HG03135 (cell line): ENCODE measurements around the gene RASGEF1C.
"Not testable (repeated sequence)": the region's sequence is repeated elsewhere in the genome, so short reads cannot be mapped to it uniquely, and the experiment has no call there.

Source experiments
- ATAC-seq: cut with Tn5 transposase; IDR thresholded peaks from one replicate; pipeline ENCODE4 v1.9.1; 2021; ENCODE audit warnings: mild to moderate bottlenecking, moderate library complexity; ENCODE audit not compliant: unreplicated experiment

The RASGEF1C gene

DNA sequence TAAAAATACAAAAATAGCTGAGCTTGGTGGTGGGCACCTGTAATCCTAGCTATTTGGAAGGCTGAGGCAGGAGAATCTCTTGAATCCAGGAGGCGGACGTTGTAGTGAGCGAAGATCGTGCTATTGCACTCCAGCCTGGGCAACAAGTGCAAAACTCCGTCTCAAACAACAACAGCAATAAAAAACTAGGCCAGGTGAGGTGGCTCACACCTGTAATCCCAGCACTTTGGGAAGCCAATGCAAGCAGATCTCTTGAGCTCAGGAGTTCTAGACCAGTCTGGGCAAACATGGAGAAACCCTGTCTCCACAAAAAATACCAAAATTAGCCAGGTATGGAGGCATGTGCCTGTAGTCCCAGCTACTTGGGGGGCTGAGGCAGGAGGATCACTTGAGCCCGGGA lies 84.3 kb downstream of the RASGEF1C start:
- ATAC-seq: not testable (repeated sequence)

DNA sequence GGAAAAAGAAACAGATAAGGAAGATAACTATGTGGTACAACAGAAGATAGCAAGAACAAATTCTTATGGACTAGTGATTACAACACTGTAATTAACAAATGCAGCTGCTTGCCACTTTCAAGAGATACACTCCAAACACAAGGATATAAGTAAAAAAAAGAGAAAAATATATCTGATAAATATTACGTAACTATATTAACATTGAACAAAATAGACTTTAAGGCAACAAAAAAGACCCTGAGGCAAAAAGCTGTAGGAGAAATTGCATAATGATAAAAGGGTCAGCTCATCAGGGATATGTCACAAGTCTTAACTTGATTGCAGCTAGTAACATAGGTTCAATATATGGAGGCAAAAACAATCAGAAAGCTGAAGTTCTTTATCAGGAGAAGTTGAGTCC lies 86.1 kb downstream of the RASGEF1C start:
- ATAC-seq: no peak

DNA sequence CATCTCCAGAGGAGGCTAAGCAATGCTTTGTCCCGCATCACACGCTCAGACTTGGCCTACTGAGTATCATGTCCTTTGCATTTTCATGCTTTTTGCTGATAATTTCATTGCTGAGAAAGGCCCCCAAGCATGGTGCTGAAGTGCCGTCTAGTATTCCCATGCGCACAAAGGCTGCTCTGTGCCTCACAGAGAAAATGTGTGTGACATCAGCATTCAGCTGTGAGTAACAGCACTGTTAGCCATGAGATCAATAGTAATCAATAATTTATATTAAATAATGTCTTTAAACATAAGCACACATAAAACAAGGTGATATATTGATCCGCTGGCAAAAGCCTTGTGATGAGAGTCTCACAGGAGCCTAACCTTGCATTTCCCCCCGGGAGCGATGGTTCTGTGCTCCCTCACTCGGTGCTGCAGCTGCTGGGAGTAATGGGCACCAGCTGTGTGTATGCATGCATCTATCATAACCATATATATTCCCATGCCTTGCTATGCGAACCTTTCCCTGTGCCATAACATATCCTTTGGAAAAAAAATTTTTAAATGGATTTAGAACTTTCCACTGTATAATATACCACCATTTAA lies 87.1 kb downstream of the RASGEF1C start:
- ATAC-seq: no peak

DNA sequence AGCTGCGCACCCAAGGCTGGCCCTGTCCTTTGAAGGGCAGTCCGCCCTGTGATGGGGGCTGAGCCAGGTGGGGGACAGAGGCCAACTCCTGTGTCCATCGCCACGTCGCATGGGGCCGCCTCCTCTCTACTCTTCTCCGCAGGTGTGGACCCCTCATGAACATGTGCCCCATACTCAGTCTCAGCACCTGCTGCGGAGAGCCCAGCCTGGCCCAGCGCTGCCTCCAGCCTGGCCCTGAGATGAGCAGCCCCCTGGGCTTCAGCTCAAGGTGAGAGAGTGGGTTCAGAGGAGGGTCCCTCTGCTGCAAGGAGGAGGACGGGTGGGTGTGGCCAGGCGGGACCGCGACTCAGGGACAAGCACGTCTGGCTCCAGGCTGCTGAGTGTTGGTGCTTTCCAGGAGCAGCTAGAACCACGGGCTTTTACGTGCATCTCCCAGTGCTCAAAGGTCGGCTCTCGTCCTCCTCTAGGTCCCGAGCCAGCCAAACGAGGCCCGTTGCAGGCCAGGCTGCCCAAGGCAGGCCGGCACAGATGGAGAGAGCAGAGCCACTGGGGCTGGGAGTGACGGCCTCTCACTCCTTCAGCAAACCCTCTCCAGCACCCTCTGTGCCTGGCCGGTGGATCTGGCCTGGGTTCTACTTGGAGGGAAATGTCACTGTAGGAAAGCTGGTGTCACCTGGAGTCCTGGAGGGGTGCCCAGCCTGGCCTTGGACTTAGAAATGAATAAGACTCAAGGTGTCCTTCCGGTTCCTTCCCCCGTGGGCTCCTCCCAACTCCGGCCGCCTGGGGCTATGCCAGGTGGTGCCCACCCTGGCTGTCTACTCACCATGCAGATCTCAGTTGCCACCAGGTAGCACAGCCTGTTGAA lies 88.5 kb downstream of the RASGEF1C start:
- ATAC-seq: no peak

DNA sequence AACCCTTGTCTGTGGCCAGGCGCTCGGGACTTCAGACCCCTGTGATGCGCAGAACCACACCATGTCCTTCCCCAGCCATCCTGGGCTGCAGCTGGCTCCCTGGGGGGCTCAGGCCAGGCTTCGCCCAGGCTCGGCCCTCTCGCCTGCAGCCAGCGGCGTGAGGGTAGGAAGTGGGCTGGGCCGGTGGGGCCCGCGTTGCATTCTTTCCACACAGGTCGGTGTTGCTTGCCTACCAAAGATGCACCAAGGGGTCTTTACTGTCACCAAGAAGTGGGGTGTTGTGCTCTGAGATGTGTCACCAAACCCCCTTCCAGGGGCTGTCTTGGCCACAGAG lies 89.1 kb downstream of the RASGEF1C start:
- ATAC-seq: no peak

DNA sequence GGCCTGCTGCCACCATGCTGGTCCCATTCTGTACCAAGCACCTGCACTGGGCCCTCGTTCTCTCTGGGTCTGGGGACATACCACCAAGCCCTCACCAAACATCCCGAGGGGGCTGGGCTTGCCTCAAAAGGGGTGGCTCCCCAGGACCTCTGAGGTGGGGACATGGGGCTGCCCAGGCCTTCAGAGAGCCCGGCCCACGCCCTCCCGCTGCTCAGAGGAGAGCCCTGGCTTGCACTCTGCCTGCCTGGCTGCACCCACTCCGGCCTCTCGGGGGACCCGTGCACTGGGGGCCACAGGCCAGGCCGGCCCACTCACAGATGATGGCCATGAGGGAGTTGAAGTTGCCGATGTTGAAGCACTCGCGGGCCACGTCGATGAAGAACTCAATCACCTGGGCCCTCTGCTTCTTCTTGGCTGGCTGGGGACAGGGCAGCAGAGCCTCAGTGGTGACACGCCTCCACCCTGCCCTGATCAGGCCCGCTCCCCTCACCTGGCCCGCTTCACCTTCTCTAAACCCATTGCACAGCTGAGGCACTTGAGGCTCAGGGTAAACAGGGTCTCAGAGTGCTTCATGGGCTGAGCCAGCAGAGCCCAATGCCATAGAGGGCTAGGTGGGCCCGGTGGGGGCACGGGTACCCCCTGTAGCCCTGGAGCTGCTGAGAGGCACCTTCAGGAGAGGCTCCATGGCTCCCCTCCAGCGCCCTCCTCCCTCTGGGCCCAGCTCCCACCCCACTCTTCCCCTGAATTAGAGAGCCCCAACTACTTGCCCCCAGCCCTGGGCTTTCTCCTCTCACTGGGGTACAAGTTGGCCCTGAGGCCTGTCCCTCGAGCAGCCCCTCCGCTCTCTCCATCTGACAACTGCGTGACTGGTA lies 89.7 kb downstream of the RASGEF1C start:
- no peak for ATAC-seq

DNA sequence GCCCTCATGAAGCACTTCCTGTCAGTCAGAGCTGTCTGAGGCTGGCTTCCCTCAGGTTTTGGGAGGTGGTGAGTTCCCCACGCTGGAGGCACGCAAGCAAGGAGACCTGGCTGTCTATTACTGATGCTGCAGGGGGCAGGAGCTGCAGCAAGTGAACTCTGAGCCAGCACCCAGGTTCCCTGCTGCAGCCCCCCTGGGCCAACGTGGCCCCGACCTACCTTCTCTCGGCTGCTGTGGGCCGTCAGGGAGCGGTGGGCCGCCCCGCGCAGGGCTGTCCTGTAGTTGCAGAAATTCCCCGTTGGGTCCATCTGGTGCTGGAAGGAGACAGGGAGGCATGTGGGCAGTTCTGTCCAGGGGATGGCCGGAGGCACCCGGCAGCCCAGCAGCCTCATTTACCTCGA lies 90.6 kb downstream of the RASGEF1C start:
- ATAC-seq: no peak

DNA sequence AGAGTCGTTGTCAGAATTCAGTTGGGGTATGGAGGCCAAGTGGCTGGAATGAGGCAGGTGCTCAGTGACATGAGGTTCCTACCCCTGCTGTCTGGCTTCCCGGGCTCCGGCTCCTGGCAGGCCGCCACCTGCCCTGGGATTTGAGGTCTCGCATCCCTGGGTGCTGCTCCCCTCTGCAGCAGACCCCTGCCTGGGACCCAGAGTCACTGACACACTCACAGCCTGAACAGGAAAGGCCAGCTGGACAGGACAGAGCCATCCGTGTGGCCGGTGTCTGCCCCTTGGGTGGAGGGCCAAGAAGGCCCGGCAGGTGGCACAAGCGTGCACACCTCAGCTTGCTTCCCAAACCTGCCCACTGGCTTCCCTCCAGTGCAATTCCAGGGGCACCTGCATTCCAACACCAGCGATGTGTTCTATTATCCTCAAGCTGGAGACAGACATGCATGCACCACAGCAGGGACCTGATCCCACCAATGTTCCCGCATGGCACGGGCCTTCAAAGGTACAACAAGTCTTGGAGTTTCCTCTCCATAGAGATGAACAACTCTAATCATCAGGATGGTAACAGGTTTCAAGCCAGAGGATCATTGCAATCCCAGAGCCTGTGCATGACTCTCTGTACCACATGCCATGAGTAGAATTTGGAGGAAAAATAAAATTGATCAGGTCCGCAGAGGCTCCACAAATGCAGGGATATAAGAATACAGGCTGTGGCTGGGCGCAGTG lies 91.8 kb downstream of the RASGEF1C start:
- ATAC-seq: no peak

DNA sequence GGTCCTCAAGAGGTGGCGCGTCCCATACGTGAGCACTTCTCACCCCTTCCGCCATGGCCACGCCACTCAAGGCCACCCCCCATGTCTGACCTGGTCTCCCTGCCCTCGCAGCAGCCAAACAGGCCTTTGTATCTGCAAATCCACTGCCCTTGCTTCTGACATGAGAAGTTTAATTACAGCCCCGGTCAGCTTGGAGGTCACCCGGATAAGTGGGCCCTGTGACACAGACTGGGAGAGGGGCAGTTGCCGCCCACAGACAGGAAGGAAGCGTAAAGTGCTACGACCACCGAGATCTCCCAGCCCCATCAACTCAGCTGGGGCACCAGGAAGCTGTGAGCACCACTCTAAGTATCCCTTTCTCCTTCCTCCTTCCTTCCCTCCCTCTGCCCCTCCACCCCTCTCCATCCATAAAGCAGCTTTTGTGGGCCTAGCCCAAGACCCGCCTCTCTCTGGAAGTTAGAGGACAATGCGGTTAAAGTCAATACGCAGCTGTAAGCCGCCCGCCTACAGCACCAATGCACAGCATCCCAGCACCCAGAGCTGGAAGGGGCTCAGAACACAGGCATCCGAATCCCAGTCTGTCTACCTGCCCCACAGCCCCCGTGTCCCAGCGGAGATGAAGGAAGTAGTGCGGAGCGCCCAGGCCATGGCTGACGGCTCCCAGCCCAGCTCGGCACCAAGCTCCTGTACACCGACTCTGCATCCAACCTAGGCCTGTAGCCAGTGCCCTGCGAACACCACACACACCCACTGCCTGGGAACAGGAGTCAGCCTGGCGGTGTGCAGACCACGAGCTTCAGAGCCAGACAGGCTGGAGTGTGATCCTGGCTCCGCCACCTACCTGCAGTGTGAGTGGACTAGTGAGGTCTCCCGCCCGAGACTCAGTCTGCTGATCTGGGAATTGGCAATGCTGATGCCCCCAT lies 92.7 kb downstream of the RASGEF1C start:
- ATAC-seq: no peak

DNA sequence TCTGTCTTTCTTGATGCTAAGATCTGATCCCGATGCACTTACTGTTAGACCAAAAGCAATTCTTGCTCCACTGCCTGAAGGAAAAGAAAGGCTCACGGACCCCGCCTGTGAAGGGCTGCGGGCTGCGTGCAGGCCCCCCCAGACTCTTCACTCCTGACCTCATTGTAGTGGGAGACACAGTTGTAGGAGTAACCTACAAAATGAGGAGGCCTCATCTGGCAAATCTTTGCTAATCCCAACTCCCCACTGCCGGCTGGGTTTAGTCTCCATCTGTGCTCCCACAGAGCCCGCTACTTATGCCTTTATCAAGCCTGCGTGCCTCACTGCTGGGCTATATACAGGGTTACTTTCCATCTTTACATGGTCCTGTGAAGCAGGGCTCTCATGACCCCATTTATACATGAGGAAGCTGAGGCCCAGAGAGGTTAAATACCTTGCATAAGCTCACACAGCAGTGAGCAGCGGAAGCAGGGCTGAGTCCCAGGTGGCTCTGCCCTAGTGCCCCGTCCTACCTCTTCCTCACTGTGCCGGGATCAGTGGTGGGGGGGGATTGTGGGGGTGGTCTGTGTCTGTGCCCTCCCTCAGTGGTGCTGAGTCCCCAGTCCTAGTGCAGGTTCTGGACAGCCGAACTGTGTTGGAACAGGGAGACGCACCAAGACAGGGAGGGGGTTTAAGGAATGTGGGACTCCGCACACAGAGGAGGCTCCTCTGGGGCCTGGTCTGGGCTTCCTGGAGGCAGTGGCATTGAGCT lies 93.5 kb downstream of the RASGEF1C start:
- no peak for ATAC-seq

DNA sequence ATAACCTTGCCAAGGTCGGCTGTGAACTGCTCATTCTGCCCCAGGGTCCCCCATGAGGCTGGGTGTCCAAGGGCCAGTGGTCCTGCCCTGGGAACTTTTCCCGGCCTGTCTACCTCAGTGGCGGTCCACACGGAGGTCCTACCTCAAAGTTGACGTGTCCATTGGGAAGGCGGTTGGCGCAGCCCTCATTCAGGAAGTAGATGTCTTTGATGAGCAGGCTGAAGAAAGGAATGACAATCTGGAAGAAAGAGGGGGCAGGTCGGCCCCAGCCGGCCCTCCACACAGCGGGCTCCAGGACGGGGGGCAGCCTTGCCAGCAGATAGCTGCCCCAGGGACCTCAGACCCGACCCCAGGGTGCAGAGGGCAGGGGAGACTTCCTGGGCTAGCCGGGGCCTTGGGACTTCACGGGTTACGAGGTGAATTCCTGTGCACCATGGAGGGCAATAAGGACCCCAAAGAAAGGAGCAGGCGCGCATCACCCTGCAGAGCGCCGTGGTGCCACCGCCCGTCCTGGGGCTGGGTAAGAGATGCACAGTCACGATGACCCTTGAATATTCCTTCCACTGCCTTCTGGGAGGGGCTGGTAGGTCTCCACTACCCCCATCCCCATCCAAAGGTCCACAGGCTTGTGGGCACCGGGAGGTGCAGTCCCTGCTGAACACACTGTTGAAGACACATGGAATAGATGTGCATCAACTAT lies 94.6 kb downstream of the RASGEF1C start:
- no peak for ATAC-seq

DNA sequence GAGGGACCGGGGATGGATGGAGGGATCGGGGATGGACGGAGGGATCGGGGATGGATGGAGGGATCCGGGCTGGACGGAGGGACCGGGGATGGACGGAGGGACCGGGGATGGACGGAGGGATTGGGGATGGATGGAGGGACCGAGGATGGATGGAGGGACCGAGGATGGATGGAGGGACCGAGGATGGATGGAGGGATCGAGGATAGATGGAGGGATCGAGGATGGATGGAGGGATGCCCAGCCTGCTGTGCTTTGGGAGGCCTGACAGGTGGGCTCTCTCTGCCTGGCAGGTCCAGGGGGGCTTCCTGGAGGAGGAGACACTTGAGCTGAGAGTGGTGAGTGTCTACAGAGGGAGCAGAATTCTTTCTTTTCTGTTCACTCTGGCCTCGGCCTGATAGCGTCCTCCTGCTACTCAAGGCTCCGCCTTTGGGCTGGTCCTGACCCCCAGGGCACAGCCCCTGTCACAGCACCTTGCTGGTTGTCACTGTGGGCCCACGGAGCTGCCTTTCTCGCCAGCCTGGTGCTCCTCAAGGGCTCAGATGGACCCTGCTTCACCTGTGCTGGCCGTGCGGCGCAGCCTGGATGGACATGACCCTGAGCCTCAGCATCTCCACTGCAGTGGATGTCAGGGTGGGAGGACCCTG lies 95.2 kb downstream of the RASGEF1C start:
- no peak for ATAC-seq

DNA sequence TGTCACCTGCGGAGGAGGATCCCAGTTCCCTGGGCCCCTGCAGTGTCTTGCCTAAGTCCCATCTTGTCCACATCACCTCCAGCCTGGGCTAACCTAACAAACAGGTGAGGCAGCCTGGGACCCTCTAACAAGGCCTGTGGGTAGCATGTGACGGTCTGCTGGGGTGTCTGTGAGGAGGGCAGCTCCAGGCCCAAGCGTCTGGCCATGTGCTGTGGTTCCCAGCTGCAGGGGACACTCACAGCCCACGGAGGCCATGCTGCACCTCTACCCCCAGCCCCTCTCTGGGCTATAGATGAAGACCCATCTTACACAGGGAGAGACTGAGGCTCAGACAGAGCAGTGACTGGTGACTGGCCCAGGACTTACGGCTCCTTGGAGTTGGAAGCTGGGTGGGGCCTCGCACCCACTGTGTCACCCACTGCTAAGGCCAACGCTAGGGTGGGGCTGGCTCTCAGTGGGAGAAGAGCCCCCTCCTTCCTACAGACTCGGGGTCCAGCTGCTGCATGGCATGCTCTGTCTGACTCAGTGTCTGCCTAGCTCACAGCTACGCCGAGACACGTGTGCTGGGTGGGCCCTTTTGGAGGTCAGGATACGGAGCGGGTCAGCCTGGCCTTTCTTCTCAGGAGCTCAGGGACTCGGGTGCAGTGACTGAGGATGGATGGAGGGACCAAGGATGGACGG lies 96.7 kb downstream of the RASGEF1C start:
- no peak for ATAC-seq

DNA sequence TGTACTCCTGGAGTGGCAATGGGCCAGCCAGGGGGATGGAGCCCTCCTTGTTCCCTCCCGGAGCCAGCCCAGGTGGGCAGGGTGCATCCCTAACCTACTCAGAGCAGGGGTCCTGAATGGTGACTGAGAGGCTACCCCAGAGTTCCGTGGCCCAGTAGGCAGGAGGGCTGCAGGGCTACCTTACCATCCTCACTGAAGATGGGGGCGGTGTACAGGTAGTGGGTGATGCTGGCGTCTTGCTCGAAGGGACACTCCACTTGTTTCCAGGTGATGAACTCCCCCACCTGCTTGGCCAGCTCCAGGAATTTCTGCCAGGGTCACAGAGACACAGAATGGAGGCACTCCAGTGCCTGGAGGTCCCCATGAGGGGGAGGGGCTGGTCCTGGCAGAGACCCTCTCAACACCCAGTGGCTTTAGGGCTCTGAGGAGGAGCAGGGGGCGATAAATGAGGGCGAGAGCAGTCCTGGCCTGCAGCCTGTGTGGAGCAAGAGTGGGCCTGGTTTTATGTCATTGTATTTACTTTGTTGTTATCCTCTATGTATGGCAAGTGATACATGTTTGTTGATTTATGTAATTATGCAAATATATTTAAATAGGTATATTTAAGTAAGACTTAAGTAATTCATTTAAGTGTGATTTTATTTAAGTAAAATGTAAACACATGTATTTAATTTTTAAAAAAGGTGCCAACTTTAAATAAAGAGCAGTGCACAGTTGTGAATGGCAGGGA lies 97.6 kb downstream of the RASGEF1C start:
- no peak for ATAC-seq

DNA sequence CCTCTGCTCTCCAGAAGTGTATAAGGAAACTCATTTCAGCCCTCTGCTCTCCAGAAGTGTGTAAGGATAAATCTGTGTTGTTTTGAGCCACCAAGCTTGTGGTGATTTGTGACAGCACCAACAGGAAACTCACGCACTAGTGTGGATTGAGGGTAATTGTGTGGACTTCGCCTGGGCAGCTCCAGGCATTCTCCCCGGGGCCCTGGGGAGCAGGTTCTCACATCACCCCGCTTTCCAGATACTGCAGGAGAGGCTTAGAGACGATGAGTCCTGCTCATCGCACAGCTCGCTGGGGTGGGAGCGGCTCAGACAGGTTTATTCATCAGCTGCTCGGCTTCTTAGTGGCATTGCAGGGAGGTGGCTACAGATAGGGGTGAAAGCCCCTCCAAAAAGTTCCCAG lies 99.1 kb downstream of the RASGEF1C start:
- ATAC-seq: no peak

DNA sequence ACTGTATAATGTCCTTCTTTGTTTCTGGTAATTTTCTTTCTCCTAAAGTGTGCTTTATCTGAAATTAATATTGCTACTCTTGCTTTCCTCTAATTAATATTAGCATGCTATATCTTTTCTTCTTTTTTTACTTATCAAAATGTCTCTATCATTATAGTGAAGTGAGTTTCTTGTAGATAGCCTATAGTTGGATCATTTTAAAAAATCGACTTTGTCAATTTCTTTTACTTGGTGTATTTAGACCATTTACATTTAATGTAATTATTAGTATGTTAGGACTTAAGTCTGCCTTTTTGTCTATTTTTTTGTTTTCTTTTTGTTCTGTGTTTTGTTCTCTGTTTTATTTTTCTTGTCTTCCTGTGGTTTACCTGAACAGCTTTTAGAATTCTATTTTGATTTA lies 102.0 kb downstream of the RASGEF1C start:
- ATAC-seq: no peak

DNA sequence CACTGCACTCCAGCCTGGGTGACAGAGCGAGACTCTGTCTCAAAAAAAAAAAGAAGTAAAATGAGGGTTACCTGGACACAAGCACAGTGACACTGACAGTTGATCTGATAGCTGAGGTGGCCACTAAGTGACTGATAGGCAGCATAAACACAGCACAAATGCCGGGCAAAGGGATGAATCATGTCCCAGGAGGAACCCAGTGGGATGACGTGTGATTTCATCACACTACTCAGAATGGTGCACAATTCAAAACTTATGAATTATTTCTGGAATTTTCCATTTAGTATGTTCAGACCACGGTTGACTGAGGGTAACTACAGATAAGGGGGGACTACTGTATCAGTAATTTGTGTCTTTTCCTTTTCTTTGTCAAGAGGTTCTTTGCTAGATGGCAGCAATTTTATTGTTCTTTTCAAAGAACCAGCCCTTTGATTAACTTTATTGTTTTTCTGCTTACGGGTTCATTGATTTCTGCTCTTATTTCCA lies 103.1 kb downstream of the RASGEF1C start:
- no peak for ATAC-seq
